ENCODE data around the gene RIPOR2. TPM values are rescaled to one million over a fixed set of nuclear protein-coding genes. Genes with fewer than 3 reads are reported as not detected.

The RIPOR2 gene
- total RNA-seq, 2 experiments from 2014 or later: 88.3 to 96.3 TPM

DNA sequence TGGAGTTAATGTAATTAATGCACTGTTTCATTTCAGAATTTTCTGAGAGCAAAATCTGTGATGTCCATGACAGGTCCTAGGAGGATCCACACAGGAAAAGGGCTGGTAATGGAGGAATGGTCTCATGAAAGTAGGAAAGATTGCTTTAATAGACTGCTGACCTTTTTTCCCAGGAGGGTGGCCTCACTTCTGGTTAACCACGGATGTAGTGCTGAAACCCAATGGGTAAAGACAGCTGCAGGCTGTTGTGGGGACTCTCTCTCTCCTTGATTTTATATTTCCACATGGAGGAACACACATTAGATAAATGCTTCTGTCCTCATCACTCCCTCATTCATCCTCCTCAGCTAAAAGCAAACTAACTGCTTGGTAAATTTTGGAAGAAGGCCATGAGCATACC lies 23.6 kb upstream of the RIPOR2 start:
- intact Hi-C loops (cut with micrococcal nuclease): no loop called here
- no peak for ATAC-seq
- Mint-ChIP-seq H3K27me3 (no peaks in the 10 kb centered on the region), H3K4me3 (no peak overlapping the region), H3K4me1 (ENCODE audit: low read depth) (peaks cover 80% of the 10 kb centered on the region), H3K9me3 (peaks cover 5% of the 10 kb centered on the region), H3K36me3 (ENCODE audit: low read depth) (peaks cover 22% of the 10 kb centered on the region), H3K27ac (peak overlapping the region; percentile 54)
- TF ChIP-seq, protein P1, sequence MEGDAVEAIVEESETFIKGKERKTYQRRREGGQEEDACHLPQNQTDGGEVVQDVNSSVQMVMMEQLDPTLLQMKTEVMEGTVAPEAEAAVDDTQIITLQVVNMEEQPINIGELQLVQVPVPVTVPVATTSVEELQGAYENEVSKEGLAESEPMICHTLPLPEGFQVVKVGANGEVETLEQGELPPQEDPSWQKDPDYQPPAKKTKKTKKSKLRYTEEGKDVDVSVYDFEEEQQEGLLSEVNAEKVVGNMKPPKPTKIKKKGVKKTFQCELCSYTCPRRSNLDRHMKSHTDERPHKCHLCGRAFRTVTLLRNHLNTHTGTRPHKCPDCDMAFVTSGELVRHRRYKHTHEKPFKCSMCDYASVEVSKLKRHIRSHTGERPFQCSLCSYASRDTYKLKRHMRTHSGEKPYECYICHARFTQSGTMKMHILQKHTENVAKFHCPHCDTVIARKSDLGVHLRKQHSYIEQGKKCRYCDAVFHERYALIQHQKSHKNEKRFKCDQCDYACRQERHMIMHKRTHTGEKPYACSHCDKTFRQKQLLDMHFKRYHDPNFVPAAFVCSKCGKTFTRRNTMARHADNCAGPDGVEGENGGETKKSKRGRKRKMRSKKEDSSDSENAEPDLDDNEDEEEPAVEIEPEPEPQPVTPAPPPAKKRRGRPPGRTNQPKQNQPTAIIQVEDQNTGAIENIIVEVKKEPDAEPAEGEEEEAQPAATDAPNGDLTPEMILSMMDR (IDR thresholded peaks at IDR 0.05): no peak
- CTCF ChIA-PET: interaction anchor here (1.4 to 2.0 kb wide), 3 partner anchors 25 to 78 kb away, joined by 3 to 8 read pairs (median 6); no protein-coding TSS in a partner anchor
- DNase-seq: no peak
- POLR2A ChIA-PET: interaction anchor here (0.9 kb wide), 1 partner anchor 15 kb away, joined by 3 read pairs; no protein-coding TSS in a partner anchor

DNA sequence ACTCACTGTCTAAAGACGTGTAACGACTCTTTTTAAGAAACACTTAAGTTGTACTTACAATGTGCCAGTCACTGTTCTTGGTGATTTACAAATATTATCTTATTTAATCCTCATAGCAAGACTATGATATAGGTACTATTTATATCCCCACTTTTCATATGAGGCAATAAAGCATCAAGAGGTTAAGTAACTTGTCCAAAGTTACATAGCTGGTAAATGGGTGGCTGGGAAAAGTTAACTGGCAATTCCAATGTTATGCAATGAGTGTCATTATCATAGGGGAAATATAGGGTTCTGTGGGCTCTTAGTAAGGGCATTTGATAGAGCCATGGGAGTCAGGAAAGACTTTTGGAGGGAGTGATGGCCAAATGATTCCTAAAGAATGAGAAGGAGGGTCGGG lies 21.4 kb upstream of the RIPOR2 start:
- Mint-ChIP-seq H3K4me3 (no peak overlapping the region), H3K27ac (peak overlapping the region; percentile 80), H3K9me3 (peaks cover 9% of the 10 kb centered on the region), H3K4me1 (ENCODE audit: low read depth) (peaks cover 82% of the 10 kb centered on the region), H3K36me3 (ENCODE audit: low read depth) (peaks cover 23% of the 10 kb centered on the region), H3K27me3 (no peaks in the 10 kb centered on the region)
- no peak for ATAC-seq
- no peak for DNase-seq
- ChIA-PET POLR2A (interaction anchor here (0.8 to 1.1 kb wide), 2 partner anchors 12 to 19 kb away, joined by 3 read pairs; no protein-coding TSS in a partner anchor), CTCF (interaction anchor here (0.9 to 1.9 kb wide), 4 partner anchors 8 to 114 kb away, joined by 3 to 8 read pairs (median 5); no protein-coding TSS in a partner anchor)
- TF ChIP-seq, protein P1 (IDR thresholded peaks at IDR 0.05): no peak
- intact Hi-C loops (cut with micrococcal nuclease): no loop called here

DNA sequence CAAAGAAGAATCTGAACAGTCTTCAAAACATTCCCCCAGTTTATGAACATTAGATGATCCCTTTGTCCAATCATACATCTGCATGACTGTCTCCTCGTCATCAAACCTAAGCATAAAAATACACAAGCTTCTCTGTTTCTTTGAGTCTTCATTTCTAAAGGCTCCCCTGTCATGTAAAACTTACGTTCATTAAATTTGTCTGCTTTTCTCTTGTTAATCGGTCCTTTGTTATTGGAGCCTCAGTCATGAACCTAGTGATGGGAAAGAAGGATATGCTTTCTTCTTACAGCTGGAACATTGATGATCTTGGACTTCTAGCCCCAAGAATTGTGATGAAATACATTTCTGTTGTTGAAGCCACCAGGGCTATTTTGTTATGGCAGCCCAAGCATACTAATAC lies 18.0 kb upstream of the RIPOR2 start:
- ChIA-PET CTCF (interaction anchor here (0.6 to 11.0 kb wide), 5 partner anchors 10 to 118 kb away, joined by 3 to 155 read pairs (median 7); partner anchors contain the start of gene RIPOR2), POLR2A (interaction anchor here (0.6 to 1.4 kb wide), 5 partner anchors 12 to 220 kb away, joined by 3 to 4 read pairs (median 3); no protein-coding TSS in a partner anchor)
- Mint-ChIP-seq H3K36me3 (ENCODE audit: low read depth) (peaks cover 8% of the 10 kb centered on the region), H3K27ac (peak overlapping the region; percentile 6), H3K4me1 (ENCODE audit: low read depth) (peaks cover 85% of the 10 kb centered on the region), H3K4me3 (no peak overlapping the region), H3K27me3 (no peaks in the 10 kb centered on the region), H3K9me3 (peaks cover 4% of the 10 kb centered on the region)
- TF ChIP-seq, protein P1 (IDR thresholded peaks at IDR 0.05): no peak
- intact Hi-C loops (cut with micrococcal nuclease): no loop called here
- no peak for ATAC-seq
- DNase-seq: no peak

DNA sequence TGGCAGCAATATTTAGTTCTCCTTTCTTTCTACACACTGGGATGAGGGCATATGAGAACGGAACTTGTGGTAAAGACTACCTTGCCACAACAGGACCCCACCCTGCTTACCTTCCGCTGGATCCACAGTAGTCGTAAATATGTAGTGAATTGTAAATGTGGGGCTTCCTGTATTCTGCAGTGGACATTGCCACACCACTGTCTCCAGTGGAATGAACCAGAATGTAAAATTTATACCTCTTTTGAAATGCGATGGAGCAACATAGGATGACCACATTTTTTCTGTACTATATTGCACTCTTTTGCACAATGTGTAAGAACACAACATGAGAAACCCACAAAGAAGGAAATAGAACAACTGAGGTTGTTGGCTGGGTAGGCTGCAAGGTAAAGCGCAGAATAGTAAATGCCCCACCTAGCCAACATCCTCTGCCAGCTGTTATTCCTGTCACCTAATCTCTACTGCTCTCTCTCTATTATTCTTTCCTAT lies 16.1 kb upstream of the RIPOR2 start:
- TF ChIP-seq, protein P1 (IDR thresholded peaks at IDR 0.05): no peak
- ATAC-seq (peak; percentile 29), DNase-seq (no peak)
- peak overlapping the region; percentile 78 for H3K27ac Mint-ChIP-seq
- ChIA-PET CTCF (interaction anchor here (0.9 to 11.0 kb wide), 8 partner anchors 10 to 83 kb away, joined by 3 to 155 read pairs (median 6); partner anchors contain the start of gene RIPOR2), POLR2A (interaction anchor here (0.8 to 5.9 kb wide), 7 partner anchors 10 to 42 kb away, joined by 3 to 80 read pairs (median 4); partner anchors contain the start of gene RIPOR2)
- intact Hi-C loops (cut with micrococcal nuclease): no loop called here
- peaks cover 12% of the 10 kb centered on the region for H3K9me3 Mint-ChIP-seq
- no peaks in the 10 kb centered on the region for H3K27me3 Mint-ChIP-seq
- H3K4me3 Mint-ChIP-seq: peak overlapping the region; percentile 57
- H3K4me1 Mint-ChIP-seq (ENCODE audit: low read depth): peaks cover 88% of the 10 kb centered on the region
- H3K36me3 Mint-ChIP-seq (ENCODE audit: low read depth): peaks cover 12% of the 10 kb centered on the region
